ENCODE results near the gene OR2T6.
"Not testable (repeated sequence)": the region's sequence is repeated elsewhere in the genome, so short reads cannot be mapped to it uniquely, and the experiment has no call there.

GRCh38 chr1:248431683-248432082, 56.1 kb downstream of the OR2T6 start:
- TF ChIP-seq POLR2A, CTCF (IDR thresholded peaks at IDR 0.05): not testable (repeated sequence)
